ENCODE measurements around the gene JAKMIP1. TPM values are rescaled to one million over a fixed set of nuclear protein-coding genes. Genes with fewer than 3 reads are reported as not detected.

Gene JAKMIP1
- total RNA-seq, 1 experiment from 2014 or later = not detected

- intact Hi-C loops (cut with micrococcal nuclease) = no loop called here
- H3K4me2 ChIP-seq (ENCODE audit: low read length) = no peak overlapping the region
- H3K9me2 ChIP-seq (ENCODE audit: insufficient read depth) = no peaks in the 10 kb centered on the region
- H3K27me3 ChIP-seq (ENCODE audit: insufficient read depth, low read length) = peaks cover 36% of the 10 kb centered on the region
- H4K20me1 ChIP-seq (ENCODE audit: insufficient read depth) = no peaks in the 10 kb centered on the region
- POLR2A ChIA-PET = no interaction called here
- no peak overlapping the region for H3K9ac ChIP-seq (ENCODE audit: low read length)
- DNase-seq (ENCODE audit: low read depth, low spot score) = no peak
- TF ChIP-seq EZH2 (IDR thresholded peaks at IDR 0.05) (no peak), ELF1 (IDR thresholded peaks at IDR 0.05; ENCODE audit: borderline replicate concordance, low read depth) (no peak), POLR2AphosphoS5 (IDR thresholded peaks at IDR 0.05; ENCODE audit: low read depth, low read length) (no peak), ZBTB33 (IDR thresholded peaks at IDR 0.05; ENCODE audit: extremely low read depth, insufficient replicate concordance, low read length) (no peak), YY1 (IDR thresholded peaks at IDR 0.05; ENCODE audit: extremely low read depth, insufficient replicate concordance, low read depth, low read length) (no peak), MAX (IDR thresholded peaks at IDR 0.05) (no peak), CEBPB (IDR thresholded peaks at IDR 0.05; ENCODE audit: low read depth) (no peak), ZNF274 (IDR thresholded peaks at IDR 0.05; ENCODE audit: low read depth, low read length) (no peak), EZH2phosphoT487 (IDR thresholded peaks at IDR 0.05; ENCODE audit: borderline replicate concordance) (no peak), POLR2A (IDR thresholded peaks at IDR 0.05; ENCODE audit: borderline replicate concordance, extremely low read depth, insufficient read depth, insufficient read length) (no peak), RAD21 (IDR thresholded peaks at IDR 0.05; ENCODE audit: low read depth) (no peak), ATF3 (IDR thresholded peaks at IDR 0.05) (no peak), SRF (IDR thresholded peaks at IDR 0.05; ENCODE audit: low read depth) (no peak), JUND (IDR thresholded peaks at IDR 0.05) (no peak), EGR1 (IDR thresholded peaks at IDR 0.05; ENCODE audit: low read depth) (no peak), SP1 (IDR thresholded peaks at IDR 0.05; ENCODE audit: low read depth) (no peak), CBX3 (IDR thresholded peaks at IDR 0.05; ENCODE audit: low read depth) (no peak), FOSL1 (IDR thresholded peaks at IDR 0.05; ENCODE audit: low read depth) (no peak), TCF7L2 (IDR thresholded peaks at IDR 0.05; ENCODE audit: borderline replicate concordance, extremely low read depth, insufficient read depth, insufficient read length) (no peak)
- TF ChIP-seq, protein P1, sequence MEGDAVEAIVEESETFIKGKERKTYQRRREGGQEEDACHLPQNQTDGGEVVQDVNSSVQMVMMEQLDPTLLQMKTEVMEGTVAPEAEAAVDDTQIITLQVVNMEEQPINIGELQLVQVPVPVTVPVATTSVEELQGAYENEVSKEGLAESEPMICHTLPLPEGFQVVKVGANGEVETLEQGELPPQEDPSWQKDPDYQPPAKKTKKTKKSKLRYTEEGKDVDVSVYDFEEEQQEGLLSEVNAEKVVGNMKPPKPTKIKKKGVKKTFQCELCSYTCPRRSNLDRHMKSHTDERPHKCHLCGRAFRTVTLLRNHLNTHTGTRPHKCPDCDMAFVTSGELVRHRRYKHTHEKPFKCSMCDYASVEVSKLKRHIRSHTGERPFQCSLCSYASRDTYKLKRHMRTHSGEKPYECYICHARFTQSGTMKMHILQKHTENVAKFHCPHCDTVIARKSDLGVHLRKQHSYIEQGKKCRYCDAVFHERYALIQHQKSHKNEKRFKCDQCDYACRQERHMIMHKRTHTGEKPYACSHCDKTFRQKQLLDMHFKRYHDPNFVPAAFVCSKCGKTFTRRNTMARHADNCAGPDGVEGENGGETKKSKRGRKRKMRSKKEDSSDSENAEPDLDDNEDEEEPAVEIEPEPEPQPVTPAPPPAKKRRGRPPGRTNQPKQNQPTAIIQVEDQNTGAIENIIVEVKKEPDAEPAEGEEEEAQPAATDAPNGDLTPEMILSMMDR (IDR thresholded peaks at IDR 0.05 in 2 of 3, conservative IDR thresholded peaks at IDR 0.05 in 1 of 3; ENCODE audit: borderline replicate concordance in 1 of 3, insufficient read depth in 1 of 3, low read depth in 2 of 3, low read length in 2 of 3) = no peak
- CTCF ChIA-PET = interaction anchor here (0.7 kb wide), 1 partner anchor 33 kb away, joined by 3 read pairs; no protein-coding TSS in a partner anchor
- H3K4me1 ChIP-seq (ENCODE audit: control insufficient read depth in 1 of 2, insufficient read depth in 2 of 2, low read length in 2 of 2) = peaks cover 5 to 10% of the 10 kb centered on the region in 2 experiments; a peak in 2 of 4 replicates
- RAD21 ChIA-PET (ENCODE audit: low non-redundant PET in 1 of 2, low total read pairs in 2 of 2, uncharacterized antibody in 2 of 2, unreplicated experiment in 2 of 2) = no interaction called here
- H3K4me3 ChIP-seq (replicated peaks in 1 of 2; ENCODE audit: low read depth in 1 of 2, low read length in 2 of 2) = no peak overlapping the region
- ATAC-seq = no peak
- no peak overlapping the region for H3K27ac ChIP-seq (ENCODE audit: low read depth, low read length)
- H2AFZ ChIP-seq (ENCODE audit: low read depth, low read length, poor library complexity, severe bottlenecking) = no peak overlapping the region
- H3K79me2 ChIP-seq (ENCODE audit: insufficient read depth, low read length) = no peaks in the 10 kb centered on the region
- H3K36me3 ChIP-seq (ENCODE audit: control insufficient read depth in 1 of 2, insufficient read depth in 2 of 2, low read length in 2 of 2) = no peaks in the 10 kb centered on the region
- no TSS peak for BruUV-seq (replicated peaks)
- no peaks in the 10 kb centered on the region for H3K9me3 ChIP-seq (ENCODE audit: control insufficient read depth in 1 of 2, insufficient read depth in 1 of 2, low read depth in 1 of 2, low read length in 2 of 2)
Observed at GRCh38 chr4:6217716-6218381, 17.5 kb upstream of the JAKMIP1 start.
